NCI-H1048 (cell line): ENCODE measurements around the gene DEFB116.
"Not testable (repeated sequence)": the region's sequence is repeated elsewhere in the genome, so short reads cannot be mapped to it uniquely, and the experiment has no call there.

Experiments used
- DNase-seq: peaks from one replicate; lab custom pipeline; 2025; lab: John Stamatoyannopoulos, UW

Gene DEFB116, protein sequence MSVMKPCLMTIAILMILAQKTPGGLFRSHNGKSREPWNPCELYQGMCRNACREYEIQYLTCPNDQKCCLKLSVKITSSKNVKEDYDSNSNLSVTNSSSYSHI

DNA sequence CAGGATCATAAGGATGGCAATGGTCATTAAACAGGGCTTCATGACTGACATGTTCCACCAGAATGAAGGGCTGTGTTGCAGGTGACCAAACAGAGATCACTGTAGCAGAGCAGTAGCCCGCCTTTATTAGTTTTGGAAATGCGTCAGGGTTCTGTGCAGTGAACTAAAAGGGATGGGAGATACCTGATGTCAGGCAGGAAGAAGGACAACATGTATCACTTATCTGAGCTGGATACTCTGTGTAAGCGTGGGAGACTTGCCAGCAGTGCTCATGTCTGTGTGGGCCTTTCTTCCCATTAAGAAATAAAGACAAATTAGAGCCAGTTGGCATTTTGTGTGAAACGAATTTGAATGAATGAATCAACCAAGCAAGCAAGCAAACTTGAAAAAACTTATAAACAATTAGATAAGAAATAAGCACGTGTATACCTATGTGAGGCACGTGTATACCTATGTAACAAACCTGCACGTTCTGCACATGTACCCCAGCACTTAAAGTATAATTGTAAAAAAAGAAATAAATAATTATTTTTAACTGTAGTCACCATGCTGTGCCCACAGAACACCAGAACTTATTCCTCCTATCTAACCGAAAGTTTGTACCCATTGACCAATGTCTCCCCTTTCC, at the start of gene DEFB116:
DEFB116 (minus strand) TSS at position 51 of the 628 bp plus-strand sequence; CDS start at position 51, 0 bp downstream.
- no peak for DNase-seq

DNA sequence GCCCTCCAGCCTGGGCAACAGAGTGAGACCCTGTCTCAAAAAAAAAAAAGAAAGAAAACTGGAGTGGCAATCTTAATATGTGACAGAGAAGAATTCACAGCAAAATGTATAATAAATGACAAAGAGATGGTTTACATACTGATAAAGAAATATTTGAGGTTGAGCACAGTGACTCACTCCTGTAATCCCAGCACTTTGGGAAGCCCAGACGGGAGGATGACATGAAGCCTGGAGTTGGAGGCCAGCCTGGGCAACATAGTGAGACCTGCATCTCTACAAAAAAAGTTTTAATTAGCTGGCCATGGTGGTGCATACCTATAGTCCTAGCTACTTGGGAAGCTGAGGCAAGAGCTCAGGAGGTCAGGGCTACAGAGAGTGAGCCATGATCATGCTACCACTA, 47.6 kb upstream of the DEFB116 start:
- no peak for DNase-seq

DNA sequence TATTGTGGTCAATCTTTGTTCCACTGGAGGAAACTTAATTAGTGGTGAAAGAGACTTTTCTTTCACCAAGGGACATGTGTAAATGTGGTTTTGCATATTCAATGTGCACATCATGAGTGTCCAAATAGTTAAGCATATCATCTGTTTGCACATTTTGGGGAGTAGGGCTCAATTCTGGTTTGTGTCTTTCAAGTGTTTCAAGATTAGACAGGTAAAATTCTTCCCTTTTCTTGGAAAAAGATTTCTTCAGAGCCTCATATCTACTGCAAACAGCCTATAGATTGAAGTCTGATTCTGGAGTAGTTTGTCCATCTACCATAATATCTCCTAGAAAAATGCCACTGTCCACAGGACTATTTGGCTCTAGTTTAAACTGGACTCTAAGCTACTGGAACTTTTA, 33.1 kb upstream of the DEFB116 start:
- no peak for DNase-seq

DNA sequence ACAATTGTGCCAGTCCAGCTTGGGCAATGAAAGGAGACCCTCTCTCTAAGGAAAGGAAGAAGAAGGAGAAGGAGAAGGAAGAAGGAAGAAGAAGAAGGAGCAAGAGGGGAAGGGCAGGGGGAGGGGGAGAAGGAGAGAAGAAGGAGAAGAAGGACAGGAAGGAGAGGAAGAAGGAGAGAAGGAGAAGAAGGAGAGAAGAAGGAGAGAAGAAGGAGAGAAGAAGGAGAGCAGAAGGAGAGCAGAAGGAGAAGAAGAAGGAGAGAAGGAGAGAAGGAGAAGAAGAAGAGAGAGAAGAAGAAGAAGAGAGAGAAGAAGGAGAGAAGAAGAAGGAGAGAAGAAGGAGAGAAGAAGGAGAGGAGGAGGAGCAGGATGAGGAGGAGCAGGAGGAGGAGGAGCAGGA, 22.5 kb upstream of the DEFB116 start:
- DNase-seq: no peak

DNA sequence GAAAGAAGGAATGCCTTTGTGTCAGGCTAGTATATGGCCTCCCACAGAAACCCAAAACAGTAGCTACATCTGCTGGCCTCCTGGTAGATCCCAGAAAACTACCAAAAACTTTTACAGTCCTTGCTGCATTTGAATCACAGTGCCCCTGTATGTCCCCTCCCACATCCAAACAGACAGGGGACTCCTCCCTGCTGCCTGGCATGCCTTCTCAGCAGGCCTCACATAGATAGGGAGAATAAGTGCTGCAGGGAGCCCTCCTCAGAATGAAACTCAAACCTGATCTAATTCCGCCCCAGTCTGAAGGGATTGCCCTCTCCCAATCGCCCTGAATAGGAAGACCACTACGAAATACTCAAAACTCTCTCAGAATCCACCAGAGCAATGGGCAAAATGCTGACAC, 14.1 kb upstream of the DEFB116 start:
- no peak for DNase-seq

DNA sequence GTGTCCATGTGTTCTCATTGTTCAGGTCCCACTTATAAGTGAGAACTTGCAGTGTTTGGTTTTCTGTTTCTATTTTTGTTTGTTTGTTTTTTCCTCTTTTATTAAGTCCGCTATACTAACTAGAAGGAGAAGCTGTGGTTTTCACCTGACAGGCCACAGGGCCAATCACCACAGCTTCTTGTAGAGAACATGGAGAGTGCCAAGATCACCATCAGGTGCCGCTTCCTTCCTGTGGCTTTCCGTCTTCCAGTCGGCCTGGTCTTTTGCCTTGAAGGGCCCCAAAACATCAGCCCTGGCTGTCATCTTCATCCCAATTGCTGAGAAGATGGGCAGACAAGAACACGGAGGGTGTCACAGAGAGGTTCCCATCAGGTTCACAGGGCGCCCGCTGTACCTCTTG, 23.4 kb downstream of the DEFB116 start:
- DNase-seq: not testable (repeated sequence)

DNA sequence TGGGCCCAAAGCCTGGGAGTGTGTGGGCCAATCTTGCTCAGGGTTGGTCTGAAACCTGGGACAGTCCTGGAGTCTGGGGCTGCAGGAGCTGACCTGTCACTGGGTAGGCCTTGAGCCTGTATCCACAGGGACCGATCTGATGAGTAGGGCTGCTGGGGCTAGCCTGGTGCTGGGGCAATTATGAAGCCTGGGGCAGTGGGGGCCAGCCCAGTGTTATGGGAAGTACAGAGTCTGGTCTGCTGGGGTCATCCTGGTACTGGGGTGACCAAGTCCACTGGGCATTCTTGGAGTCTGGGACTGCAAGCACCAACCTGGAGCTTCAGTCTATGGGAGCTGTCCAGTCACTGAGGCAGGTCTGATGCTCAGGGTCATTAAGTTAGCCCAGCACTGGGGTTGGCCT, 30.2 kb downstream of the DEFB116 start:
- DNase-seq: no peak

DNA sequence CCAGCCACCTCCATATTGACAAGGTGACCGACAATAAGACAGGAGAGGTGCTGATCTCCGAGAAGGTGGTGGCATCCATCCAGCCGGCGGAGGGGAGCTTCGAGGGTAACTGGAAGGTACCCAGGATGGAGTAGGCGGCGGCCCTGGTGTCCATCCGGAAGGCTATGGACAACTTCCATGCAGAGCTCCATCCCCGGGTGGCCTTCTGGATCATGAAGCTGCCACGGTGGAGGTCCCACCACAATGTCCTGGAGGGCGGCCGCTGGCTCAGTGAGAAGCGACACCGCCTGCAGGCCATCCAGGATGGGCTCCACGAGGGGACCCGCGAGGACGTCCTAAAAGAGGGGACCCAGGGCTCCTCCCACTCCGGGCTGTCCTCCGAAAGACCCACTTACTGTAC, 33.9 kb downstream of the DEFB116 start:
- DNase-seq: no peak

DNA sequence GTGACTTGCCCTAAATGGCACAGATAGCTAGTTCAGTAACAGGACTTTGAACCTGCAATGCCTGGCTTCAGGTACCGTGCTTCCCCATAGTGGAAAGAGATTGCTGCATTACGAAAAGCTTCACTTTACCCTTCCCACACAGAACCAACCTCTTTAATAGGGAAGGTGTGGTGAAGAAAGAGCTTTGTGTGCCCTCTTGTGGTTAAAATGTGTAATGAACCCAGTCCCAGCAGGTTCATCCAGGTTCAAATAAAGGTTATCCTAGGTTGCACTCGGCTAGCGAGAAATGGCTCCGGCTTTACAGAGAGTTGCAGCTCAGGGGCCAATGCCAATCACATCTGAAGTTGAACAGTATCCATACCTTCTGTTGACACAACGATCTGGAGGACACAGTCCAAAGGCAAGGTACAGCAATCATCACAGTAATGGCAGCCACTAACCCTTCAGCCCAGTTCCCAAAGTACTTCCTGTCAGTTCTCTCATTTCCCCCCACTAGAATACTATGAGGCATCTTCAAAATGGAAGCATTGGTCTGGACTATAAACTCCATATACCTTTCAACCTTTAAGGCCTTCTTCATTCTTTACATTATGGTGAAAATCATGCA, 48.0 kb downstream of the DEFB116 start:
- no peak for DNase-seq

DNA sequence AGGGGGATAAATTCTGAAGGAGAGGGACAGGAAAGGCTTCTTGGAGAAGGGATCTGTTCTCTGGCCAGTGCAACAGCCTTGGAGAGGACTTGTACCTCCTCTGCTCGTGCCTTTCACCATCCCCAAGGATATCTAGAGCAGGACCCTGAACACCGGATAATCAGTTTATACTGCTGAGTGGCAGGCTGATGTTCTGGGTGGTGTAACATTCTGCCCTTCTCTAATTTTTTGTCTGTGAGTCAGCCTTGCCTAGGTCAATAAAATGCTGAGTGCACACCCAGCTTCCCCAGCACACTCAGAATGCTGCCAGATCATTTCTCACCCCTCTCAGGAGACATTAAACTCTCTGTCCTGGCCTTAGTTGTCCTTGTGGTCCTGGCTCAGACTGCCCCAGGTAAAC, 51.0 kb downstream of the DEFB116 start, which contains the start of gene DEFB115:
DEFB115 (plus strand) TSS at position 301 of the 400 bp plus-strand sequence; CDS start at position 301, 0 bp downstream.
- DNase-seq: no peak

DNA sequence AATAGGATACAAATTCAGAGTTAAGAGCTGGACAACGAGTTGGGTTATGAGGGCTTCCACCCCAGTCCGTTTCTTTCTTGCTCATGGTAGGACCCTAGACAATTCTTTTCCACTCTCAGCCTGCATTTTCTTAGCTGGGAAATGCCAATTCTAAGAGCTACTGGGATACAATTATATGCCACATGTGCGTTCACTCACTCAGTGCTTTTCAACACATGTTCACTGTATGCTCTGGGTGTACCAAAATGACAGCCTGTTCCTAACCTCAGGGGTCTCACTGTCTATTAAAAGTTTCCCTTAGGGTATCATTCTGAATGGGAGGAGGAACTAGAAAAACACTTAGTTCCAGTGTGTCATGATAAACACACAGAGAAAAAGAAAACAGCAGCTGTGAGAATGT, 51.4 kb downstream of the DEFB116 start:
- DNase-seq: no peak
